Measurements from ENCODE around the gene R3HDM2.

- TF ChIP-seq, protein P1, sequence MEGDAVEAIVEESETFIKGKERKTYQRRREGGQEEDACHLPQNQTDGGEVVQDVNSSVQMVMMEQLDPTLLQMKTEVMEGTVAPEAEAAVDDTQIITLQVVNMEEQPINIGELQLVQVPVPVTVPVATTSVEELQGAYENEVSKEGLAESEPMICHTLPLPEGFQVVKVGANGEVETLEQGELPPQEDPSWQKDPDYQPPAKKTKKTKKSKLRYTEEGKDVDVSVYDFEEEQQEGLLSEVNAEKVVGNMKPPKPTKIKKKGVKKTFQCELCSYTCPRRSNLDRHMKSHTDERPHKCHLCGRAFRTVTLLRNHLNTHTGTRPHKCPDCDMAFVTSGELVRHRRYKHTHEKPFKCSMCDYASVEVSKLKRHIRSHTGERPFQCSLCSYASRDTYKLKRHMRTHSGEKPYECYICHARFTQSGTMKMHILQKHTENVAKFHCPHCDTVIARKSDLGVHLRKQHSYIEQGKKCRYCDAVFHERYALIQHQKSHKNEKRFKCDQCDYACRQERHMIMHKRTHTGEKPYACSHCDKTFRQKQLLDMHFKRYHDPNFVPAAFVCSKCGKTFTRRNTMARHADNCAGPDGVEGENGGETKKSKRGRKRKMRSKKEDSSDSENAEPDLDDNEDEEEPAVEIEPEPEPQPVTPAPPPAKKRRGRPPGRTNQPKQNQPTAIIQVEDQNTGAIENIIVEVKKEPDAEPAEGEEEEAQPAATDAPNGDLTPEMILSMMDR (IDR thresholded peaks at IDR 0.05; ENCODE audit: low read length) = no peak
- TF ChIP-seq EZH2 (IDR thresholded peaks at IDR 0.05; ENCODE audit: borderline replicate concordance, low read length) = no peak
These were observed 58.6 kb downstream of the R3HDM2 start for GRCh38 chr12:57372233-57372632.

All from OCI-LY1 (cell line).